CD4-positive, alpha-beta T cell treated with Interleukin-4 for 1 hour (primary cell): ENCODE data around the gene CORO2A.

Source experiments
- DNase-seq, 2 donors: peaks; one replicate each; pipeline ENCODE4 v3.0.0-alpha.2; 2020 to 2022

The CORO2A gene

DNA sequence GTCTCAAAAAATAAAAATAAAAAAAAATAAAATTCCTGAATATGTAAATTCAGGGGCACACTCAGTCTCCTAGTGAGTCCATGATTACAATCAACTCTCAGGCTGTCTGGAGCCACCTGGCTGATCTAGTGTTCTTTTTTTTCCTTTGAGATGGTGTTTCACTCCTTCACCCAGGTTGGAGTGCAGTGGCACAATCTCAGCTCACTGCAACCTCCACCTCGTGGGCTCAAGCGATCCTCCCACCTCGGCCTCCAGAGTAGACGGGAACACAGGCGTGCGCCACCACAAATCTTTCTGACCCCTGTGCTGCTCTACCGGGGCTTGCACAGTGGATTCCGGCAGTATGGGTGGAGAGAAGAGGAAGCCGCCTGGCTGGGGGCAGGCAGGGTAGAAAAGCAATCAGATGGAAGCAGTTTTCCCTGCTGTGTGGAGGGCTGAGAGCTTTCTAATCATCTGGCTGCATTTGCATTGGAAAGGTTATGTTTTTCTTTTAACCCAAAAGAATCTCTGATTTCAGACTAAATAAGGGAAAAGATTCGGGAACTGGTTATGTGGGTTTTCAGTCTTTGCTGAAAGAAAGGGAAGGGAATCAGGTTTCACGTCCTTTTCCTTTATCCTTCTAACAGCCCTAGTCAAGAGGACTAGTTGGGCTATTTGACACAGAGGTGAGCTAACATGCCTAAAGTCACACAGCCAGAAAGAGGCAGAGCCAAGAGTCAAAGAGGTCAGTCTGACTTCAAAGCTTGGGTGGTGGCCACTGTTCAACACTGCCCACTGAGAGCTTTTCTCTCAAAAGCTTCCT lies 26.3 kb upstream of the CORO2A start:
- DNase-seq: no peak

DNA sequence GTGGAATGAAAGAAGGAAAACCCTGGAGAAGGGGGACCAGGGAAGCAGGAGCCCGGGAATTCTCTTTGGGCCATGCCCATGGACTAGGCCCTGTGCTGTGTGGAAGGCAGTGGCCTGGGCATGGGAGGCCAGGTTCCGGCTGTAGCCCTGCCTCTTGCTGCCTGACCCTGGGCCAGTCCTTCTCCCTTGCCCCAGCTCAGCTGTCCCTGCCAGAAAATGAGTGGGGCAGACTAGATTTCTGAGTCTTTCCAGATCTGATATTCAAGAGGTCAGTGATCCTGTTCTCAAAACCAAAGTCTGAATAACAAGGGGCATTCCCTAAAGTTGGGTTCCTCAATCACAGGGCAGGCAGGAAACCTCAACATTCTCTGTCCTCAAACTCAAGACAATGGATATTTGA lies 24.8 kb upstream of the CORO2A start:
- no peak for DNase-seq

DNA sequence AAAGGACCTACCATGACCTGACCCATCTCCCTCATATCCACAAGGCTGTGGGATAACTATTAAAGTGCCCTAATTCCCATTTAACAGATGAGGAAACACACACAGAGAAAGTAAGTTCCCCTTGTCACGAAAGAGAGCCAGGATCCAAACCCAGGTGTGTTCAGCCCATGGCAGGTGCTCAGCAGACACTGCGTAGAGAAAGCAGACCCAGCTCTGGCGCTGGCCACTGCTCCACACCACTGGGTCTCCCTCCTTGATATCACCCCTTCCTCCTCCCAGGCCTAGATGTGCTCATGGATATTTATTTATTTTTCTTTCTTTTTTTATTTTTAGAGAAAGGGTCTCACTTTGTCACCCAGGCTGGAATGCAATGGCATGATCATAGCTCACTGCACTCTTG lies 24.0 kb upstream of the CORO2A start:
- DNase-seq: no peak

DNA sequence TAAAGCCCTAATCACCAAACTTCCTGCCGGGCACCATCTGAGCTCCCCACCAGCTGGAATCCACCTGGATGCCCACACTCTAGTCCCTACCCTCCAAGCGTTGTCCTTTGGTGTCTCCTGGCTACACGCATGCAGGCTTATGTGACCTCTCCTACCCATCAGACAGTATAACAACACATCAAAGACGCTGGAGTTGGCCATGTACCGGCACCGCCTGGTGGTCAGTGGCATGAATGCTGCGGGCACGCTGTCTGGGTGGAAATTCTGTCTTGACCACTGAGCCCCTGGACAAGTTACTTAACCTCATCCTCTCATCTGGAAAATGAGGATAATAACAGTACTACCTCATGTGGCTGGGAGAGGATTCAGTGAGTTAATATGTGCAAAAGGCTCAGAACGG lies 23.4 kb upstream of the CORO2A start:
- DNase-seq: peak in 1 of 2 donors; percentile 10

DNA sequence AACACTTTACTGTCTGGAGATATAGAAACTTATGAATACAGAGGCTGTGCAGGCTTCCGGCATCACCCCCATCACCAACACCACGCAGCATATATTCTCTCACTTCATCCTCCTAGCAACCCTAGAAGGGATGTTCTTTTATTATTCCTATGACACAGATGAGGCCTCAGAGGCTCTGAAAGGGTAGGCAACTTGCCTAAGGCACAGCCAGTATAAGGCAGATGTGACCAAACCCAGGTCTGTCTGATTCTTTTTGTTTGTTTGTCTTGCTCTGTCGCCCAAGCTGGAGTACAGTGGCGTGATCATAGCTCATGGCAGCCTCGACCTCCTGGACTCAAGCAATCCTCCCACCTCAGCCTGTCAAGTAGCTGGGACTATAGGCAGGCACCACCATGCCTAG lies 22.8 kb upstream of the CORO2A start:
- no peak for DNase-seq

DNA sequence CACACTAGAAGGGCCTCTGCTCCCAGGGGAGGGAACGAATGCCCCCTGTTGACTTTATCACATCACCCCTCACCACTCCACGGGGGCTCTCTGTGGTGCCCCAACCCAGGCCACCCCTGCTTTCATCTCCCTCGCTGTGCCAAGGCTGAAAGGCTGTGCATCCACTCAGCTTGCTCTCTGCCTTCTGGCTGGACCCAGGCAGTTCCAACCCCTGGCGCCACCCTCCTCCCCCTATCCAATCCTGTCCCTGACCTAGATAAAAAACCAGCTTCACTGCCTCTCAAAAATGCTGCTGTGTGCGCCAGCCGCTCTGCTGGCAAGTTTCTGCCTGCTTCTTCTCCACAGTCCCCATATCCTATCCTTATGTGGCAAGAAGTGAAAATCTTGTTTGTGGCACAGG lies 22.4 kb upstream of the CORO2A start:
- no peak for DNase-seq

DNA sequence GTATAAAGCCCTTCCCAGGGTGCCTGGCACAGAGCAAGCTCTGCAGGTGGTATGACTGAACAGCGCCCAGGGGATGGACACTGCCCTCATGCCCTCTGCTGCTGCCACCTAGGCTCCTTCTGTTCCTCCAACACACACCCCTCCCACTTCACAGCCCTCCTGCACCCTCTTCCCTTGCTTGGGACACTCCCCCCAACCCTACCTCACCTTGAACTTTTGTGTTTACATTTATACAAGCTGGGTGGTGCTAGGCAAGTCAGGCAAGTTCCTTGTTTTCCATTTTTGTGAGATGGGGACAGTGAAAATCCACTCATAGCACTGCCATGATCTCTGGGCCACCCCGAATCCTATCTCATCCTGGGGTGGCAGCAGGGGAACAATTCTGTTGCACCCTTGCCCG lies 18.8 kb upstream of the CORO2A start:
- no peak for DNase-seq

DNA sequence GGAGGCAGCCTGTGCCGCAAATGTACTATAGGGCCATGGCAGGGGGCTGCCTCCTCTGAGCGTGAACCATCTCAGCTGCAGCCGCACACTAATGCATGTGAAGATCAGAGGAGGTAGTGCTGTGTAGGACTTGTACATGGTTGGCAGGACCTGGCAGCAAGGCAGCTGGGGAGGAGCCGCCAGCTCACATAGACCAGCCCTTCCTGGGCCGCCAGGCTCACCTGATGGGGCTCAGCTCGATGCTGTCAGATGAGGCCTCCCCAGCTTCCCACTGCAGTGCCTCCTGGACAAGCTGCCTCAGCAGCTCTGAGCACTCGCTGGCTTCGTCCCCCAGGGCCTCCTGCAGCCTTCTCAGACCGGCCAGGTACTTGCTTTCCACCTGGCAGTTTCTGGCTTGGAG lies 18.0 kb upstream of the CORO2A start:
- no peak for DNase-seq

DNA sequence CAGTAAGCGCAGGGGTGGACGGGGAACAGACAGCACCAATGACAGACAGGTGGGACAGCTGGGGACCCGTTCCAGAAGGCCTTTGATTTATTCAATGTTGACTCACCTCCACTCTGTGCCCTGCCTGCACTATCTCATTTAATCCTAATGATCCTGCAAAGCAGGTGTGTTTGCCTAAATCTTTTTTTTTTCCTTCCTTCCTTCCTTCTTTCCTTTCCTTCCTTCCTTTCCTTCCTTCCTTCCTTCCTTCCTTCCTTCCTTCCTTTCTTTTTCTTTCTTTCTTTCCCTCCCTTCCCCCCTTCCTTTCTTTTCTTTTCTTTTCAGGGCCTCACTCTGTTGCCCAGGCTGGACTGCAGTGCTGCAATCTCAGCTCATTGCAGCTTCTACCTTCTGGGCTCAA lies 17.1 kb upstream of the CORO2A start:
- DNase-seq: no peak

DNA sequence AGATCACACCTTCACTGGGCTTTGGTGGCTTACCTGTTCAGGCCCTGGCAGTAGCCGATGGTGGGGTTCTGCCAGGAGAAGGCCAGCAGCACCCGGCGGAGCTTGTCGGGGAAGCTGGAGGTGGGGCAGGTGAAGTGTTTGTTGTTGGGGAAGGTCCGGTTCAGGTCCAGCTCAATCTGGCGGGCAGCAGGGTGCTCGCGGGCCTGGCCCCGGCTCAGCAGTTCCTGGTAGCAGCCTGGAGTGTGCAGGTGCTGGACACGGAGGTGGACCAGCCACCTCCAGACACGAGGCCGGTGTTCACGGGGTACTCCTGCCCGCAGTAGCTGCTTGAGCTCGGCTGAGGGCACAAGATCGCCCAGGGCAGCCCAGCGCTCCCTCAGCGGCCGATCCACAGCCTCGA lies 16.2 kb upstream of the CORO2A start:
- DNase-seq: no peak

DNA sequence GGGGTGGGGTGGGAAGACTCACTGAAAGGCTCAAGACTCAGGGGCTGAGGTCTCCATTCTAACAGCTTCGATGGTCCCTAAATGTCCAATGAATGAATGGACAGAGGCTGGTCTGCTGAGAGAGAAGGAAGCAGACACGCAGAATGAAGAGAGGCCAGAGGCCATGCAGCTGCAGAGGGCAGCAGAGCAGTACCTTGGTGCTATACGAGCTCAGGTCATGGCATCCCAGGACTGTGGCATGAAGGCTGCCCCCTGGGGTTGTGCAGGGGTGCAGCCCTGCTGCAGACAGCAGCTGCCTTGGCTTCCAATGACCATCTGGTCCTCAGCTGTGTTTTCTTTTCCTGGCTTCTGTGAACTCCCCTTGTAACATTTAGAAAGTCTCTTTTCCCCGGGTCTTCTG lies 15.2 kb upstream of the CORO2A start:
- DNase-seq: no peak

DNA sequence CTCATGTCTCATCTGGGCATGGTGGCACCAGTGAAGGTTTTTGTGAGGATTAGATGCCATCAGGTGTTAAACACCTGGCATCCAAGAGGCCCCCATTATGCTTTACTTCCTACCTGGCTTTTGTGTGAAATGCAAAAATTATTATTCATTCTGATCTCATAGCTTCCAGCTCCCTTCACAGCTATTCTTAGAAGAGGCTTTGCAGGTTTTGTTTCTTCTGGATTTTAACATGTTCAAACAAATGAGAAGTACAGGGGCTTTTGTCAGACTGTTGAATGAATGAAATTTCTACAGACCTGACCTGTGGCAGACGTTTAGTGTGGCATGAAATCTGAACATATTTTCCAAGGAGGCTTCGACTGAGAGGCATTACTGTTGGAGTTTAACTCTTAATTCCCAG lies 14.3 kb upstream of the CORO2A start:
- no peak for DNase-seq

DNA sequence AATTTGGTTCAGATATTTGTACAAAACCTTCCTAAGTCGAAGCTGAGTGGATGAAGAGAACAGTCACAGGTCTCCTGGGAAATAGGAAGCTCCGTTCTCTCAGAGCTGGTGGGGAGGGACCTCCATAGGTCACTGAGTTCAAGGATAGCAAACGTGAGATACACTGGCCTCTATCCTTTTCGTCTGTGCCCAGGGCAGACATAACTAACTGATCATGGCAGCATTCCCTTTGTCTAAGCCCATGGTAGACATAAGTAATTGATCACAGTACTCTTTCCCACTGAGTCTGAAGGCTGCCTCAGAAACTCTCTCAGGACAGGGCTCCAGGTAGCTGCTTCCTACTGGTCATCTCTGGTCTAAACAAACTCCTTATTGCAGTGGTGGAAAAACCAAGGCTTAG lies 12.3 kb upstream of the CORO2A start:
- DNase-seq: no peak

DNA sequence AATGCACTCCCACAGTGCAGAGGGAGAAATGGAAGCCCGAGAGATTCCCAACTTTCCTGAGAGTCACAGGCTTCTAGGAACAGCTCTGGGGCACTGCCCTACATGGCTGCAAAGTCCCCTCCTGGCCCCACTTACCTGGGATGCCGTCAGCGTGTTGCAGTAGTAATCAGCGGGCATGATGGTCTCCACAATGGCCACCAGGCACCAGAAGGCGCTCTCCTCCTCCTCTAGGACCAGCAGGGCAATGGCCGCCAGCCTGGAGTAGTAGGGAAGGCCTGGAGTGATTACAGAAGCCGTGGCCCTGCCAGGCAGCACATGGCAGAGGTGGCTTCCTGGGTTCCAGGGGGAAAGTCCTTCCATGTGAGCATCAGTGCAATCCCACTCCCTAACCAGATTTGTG lies 10.7 kb upstream of the CORO2A start:
- no peak for DNase-seq

DNA sequence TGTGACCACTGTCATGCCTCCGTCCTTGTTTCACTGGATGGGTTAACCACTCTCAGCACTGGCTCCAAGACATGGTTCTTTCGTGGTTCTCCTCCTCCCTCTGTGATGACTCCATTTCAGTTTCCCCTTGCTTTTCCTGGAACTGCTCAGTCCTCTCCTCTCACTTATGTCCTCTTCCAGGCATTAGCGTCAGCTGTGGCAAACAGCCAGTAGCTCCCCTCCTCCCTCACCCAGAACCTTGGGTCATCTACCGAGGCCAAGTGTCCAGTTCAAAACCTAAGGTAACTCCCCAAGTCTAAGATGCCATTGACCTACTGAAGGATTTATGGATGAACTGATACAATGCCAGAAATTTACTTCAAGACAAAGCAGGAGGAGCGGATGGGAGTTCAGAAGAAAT lies 9.8 kb upstream of the CORO2A start:
- no peak for DNase-seq

DNA sequence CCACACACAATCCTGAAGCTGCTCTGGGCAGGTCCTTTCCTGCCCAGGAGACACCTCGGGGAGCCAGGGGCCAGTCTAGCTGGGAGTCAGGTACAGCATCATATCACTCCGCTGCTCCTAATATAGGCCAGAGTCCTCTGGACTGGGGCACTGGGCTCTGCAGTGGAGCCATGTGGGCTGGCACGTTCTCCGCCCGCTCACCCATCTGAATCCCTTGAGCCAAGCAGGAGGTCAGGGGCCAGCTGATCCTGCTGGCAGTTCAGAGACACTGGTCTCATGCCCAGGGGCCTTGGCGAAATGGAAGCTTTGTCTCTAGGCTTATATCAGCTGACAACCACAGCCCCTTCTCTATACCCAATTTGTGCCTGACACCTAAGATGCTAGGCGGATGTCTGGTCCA lies 9.3 kb upstream of the CORO2A start:
- DNase-seq: no peak

DNA sequence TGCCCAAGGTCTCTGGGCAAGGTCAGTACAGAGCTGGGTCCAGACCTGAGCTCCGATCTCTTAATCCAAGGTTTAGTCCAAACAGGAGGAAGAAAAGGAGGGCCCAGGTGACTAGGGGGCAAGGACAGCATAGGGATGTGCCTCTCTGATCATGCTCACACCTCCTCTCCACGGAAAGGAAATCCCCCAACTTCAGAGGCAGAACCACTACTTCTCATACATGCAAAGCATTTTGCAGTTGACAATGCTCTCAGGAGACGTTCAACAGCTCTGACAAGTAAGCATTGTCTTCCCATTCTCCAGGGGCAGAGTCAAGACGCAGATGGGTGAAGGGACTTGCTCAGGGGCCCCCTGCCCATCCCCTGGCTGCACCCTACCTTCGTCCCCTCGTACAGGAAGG lies 8.7 kb upstream of the CORO2A start:
- DNase-seq: no peak

DNA sequence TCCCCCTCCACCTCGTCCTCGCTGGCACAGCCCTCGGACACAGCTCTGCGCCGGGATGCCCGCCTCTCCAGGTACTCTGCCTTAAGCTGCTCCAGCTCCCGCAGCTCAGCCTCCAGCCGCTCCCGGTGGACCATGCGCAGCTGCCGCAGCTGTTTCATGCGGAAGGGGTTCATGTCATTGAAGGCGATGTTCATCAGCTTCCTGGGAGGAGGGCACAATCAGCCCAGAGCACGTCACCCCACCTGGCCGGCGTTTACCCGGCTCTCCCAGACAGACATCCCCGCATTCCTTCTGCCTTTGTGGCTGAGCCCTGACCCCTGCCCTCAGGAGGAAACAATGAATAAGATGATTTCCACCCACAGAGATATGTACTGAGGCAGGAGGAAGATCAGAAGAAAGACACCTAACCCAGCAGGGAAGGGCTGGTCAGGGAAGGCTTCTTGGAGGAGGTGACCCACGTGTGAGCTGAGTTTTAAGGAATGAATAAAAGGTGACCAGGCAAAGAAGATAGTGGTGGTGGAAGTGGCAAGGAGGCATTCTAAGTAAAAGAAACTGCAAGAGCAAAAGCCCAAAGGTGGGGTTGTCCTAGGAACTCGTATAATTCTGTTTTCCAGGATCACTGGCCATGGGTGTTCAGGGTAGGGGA lies 7.1 kb upstream of the CORO2A start:
- no peak for DNase-seq

DNA sequence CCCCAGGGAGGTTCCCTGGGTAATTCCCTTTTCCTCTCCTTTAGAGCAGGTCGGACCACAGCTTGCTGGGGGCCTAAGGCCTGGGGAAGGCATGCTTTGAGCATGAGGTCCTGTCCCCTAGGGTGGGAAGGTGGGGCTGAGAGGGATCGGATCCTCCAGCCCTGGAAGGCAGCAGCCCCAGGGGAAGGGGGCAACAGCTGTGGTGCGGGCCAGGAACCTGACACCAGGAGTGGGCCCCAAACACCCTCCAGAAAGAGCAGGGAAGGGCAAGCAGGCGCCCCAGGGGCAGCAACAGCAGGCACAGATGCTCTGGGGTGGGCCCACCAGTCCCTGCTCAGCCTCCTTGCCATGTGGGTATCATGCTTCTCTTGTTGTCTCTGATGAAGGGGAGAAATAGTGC lies 3.2 kb upstream of the CORO2A start:
- no peak for DNase-seq

DNA sequence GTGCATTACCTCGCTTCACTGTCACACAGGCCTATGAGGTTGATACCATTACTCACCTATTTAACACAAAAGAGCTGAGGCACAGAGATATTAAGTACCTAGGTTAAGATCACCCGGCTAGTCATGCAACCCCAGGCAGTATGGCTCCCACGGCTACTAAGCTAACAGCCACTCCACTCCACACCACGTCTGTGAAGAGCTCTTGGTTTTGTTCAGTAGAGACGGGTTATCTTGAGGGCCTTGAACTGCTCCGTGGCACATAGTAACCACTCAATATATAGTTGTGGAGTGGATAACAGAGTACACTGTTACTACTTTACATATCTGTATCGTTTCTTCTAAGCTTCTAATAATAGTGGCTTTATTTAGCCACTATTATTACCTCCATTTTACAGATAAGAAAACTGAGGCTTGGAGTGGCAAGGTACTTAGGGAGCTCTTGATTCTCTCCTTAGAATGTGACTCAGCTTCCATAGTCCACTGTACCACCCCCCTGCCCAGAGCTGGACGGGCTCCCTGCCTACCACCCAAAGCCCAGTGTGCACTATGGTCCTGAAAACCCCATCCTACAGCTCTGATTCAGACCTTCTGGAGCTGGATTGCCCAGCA lies 1.0 kb upstream of the CORO2A start:
- DNase-seq: no peak

DNA sequence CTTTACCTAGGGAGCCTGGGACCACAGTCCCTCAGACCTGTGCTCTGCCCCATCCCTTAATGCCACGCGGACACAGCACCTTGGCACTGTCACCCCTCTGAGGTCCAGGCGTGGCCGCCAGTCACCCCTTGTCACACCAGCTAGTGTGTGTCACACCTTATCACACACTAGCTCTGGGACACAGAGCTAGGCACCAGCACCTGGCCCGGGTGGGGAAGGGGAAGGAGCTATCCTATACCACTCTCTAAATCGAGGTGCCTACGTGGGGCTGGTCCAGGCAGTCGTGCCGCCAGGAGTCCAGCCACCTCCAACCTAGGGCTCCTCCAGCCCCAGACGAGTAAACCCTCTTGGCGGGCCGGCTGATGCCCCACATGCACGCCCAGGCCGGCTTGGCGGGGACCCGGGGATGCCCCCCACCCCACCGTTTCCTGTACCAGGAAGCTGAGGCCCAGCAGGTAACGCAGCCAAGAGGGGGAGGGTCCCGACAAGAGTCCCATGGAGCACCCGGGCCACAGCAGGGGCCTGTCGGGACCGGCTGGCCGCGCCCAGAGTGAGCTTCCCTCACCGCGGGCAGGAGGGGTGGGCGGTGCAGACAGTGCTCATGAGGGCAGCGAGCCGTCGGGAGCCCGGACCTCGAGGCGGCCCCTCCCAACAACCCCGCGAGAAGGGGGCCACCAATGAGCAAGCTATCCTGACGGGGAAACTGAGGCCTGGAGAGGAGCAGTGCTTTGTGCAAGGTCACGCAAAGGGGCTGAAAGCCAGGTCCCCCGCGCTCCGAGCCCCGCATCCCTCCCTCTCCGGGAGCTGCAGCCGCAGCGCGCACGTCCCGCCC lies 550 bp downstream of the CORO2A start:
- peak; percentile 15 to 44 for DNase-seq

DNA sequence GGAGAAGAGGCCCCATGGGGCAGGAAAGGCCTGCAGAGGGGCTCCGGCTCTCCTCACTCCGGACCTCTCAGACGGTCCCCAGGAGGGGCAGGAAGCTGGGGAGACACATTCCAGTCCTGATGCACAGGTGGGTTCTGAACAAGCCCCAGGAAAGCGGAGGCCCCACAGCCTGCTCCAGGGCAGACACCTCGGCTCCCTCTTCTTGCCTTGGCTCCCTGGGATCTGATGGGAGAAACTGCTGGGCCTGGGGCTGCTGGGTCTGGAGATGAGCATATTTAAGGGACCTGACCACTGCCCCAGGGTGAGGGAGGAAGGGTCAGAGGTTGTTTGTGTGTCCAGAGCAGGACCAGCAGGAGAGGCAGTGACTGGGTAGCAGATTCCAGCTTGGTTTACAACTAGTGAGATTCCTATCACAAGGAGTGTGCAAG lies 1.2 kb downstream of the CORO2A start:
- no peak for DNase-seq

DNA sequence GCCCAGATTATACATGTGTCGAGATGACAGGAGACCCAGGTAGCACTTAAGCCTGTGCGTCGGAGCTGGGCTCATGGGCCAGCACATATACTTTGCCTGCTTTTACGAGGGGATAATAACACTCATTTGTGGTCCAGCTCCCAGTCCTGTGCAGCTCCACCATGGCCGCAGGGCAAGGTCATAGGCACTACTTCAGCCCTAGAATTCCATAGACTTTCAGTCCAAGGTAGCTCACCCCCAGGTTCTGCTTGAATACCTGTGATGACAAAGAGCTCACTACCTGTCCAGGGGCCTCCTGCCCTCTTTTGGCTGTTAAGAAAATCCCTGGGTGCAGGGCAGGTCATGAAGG lies 1.7 kb downstream of the CORO2A start:
- DNase-seq: no peak

DNA sequence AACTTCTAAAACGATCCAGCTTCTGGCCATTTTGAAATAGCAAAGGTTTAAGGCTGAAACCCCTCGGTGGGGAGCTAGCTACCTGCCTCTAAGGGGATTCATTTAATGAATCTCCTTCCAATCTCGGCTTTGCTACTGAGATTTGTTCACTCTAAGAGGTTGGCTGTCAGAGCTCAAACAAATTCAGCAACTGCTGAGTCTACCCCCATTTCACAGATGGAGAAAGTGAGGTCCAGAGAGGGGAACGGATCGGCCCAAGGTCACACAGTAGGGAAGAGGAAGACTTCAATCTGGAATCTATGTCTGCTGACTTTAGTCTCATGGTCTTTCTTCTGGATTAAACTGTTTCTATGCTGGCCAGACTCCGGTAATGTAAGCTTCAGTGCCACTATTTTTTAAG lies 3.0 kb downstream of the CORO2A start:
- DNase-seq: no peak
